C4-2B (cell line): ENCODE data around the gene SYTL3.

Source experiments
- CTCF ChIP-seq: fragments of 450-650 bp; conservative IDR thresholded peaks from 2 replicates; pipeline ENCODE4 v1.5.1; 2017; ENCODE audit warnings: mild to moderate bottlenecking
- ZFX ChIP-seq: fragments of 450-650 bp; IDR thresholded peaks from 2 replicates; pipeline ENCODE4 v1.6.1; 2017

- TF ChIP-seq CTCF, result no peak
- TF ChIP-seq ZFX, result no peak
Measured at GRCh38 chr6:158707821-158708195, 58.0 kb downstream of the SYTL3 start.
